Measurements from ENCODE around the gene JADE2. TPM values are rescaled to one million over a fixed set of nuclear protein-coding genes. Genes with fewer than 3 reads are reported as not detected.

JADE2 gene
- total RNA-seq, 1 donor from 2014 or later: 70.2 TPM

DNA sequence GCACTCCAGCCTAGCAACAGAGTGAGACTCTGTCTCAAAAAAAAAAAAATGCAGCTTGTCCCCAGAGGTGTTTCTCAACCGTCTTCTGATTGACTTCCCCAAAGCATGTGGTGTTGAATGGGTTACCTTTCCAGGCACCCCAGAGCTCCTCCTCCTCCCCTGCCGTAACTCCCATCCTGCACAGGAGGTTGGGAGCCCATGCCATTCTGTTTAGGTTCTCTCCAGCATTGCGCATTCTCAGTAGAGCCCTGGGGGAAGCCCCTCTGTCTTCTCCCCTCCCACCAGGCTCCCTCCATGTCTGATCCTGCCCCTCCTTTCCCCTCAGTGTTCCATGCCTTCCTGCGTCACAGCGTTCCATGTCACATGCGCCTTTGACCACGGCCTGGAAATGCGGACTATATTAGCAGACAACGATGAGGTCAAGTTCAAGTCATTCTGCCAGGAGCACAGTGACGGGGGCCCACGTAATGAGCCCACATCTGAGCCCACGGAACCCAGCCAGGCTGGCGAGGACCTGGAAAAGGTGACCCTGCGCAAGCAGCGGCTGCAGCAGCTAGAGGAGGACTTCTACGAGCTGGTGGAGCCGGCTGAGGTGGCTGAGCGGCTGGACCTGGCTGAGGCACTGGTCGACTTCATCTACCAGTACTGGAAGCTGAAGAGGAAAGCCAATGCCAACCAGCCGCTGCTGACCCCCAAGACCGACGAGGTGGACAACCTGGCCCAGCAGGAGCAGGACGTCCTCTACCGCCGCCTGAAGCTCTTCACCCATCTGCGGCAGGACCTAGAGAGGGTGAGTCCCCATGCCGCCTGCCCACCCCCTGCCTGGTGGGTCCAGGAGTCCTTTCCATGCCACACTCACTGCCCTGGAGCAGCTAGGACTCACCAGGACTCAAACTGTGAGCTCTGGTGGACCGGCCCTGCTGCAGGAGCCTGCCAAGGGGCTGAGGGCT, 40.6 kb downstream of the JADE2 start:
- peaks cover 24% of the 10 kb centered on the region for H3K4me1 Mint-ChIP-seq (ENCODE audit: low read depth)
- no peaks in the 10 kb centered on the region for H3K27me3 Mint-ChIP-seq (ENCODE audit: insufficient read depth)
- no peak for DNase-seq (ENCODE audit: low spot score)
- intact Hi-C loops (cut with micrococcal nuclease): no loop called here
- no peak overlapping the region for H3K4me3 Mint-ChIP-seq
- no peak overlapping the region for H3K27ac Mint-ChIP-seq
- peaks cover 52% of the 10 kb centered on the region for H3K36me3 Mint-ChIP-seq (ENCODE audit: low read depth)
- H3K9me3 Mint-ChIP-seq: no peaks in the 10 kb centered on the region

DNA sequence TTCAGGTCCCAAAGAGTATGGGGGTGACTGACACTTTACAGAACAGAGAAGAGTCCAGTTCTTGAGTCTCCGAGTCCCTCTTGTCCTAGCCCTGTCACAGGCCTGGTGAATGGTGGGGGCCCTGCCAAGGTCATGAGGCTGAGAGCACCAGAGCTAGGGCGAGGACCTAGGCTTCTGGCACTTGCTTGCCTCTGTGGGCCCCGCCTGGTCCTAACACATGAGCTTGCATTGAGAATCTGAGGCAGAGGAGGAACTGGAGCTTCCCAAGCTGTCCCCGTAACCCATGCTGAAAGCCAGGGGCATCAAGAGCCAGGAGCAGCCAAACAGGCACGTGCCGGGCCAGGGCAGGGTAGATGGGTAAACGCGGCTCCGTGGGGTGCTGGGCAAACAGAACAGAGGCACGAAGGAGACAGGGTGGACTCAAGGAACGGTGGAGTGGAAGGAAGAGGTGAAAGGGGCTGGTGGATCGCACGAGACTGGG, 41.3 kb downstream of the JADE2 start:
- H3K4me1 Mint-ChIP-seq (ENCODE audit: low read depth): peaks cover 24% of the 10 kb centered on the region
- intact Hi-C loops (cut with micrococcal nuclease): no loop called here
- DNase-seq (ENCODE audit: low spot score): no peak
- no peaks in the 10 kb centered on the region for H3K9me3 Mint-ChIP-seq
- peaks cover 45% of the 10 kb centered on the region for H3K36me3 Mint-ChIP-seq (ENCODE audit: low read depth)
- H3K4me3 Mint-ChIP-seq: no peak overlapping the region
- H3K27me3 Mint-ChIP-seq (ENCODE audit: insufficient read depth): no peaks in the 10 kb centered on the region
- H3K27ac Mint-ChIP-seq: no peak overlapping the region

DNA sequence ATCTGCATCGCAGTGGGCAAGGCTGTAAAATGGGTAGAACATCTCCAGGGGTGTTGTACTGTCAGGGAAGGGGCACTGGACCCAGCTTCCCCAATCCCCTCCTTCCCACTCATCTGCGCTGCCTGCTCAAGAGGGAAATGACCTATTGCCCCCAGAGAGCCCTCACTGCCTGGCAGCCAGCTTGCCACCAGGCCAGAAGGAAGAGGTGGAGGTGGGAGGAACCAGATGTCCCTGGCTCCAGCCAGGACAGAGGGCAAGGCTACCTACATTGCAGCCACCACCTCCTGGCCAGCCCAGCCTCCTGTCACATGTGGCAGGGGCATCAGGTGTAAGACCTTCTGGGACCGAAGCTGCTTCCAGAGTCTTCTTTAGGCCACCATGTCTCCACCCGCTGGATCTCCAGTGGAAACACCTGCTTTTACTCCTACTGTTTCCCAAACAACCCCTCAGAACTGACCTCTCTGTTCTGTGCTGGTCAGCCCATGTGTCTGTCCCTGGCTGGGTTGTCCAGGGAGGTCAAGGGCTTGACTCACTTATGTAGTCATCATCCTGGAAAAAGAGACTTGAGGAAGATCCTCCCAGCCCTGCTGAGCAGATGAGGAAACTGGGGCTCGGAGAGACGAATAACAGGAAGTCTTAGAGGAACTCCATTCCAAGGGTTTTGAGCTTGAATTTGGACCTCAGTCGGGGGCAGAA, 42.3 kb downstream of the JADE2 start:
- Mint-ChIP-seq H3K36me3 (ENCODE audit: low read depth) (peaks cover 40% of the 10 kb centered on the region), H3K9me3 (no peaks in the 10 kb centered on the region), H3K4me3 (no peak overlapping the region), H3K4me1 (ENCODE audit: low read depth) (peaks cover 24% of the 10 kb centered on the region), H3K27me3 (ENCODE audit: insufficient read depth) (no peaks in the 10 kb centered on the region), H3K27ac (peak overlapping the region; percentile 29)
- no peak for DNase-seq (ENCODE audit: low spot score)
- intact Hi-C loops (cut with micrococcal nuclease): no loop called here

DNA sequence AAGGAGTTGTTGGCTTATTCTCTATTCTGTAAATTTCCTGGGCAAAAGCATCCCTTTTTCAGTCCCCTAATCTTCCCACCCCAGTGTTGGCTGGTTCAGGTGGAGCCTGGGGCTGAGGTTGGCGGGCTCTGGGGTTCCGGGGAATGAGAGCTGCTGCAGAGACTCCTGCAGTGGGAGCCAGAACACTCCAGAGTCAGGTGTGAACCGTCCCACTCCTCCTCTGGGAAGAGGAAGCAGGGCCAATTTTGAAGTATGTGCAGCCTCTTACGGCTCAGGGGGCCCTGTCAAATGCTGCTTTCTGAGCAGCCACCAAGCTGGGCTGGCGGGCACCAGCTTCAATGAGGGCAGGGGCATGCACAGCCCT, 42.8 kb downstream of the JADE2 start:
- Mint-ChIP-seq H3K36me3 (ENCODE audit: low read depth) (peaks cover 40% of the 10 kb centered on the region), H3K27ac (no peak overlapping the region)

DNA sequence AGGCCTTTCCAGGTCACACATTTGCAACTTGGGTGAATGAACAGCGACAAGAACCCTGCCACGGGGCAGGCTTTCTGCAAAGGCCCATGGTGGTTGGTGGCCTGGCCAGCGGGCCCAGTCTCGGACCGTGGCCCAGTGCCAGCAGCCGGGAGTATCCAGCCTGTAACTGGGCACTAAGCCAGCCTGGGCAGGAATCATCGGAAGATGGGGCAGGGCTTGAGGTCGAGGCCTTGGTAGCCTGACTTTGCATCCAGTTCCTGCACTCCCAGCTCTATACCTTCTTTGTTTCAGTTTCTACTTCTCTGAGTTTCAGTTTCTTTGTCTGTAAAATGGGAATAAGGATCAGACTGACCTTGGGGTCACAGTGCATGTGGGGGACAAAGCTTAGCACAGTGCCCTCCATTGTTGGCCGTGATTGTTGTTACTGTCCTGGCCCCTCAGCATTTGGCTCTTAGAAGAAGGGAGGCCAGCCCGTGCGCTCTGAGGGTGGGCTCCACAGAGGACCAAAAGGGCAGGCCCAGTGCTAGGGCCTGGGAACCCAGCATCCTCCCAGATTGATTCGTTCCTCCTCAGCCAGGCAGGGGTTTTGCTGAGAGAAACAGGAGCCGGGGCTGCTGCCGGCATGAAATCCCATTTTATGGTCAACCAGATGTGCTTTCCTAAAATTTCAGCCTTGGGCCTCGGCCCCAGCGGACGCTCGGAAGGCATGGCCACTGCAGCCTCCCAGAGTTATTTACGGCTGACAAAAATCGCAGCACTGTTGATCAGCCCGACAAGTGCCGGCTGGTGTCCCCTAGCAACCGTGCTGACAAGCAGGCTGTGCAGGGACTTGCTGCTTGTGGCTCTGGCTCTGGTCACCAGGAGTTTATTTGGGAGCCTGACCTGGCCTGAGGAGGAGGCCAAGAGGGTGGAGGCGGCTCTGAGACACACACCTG, 43.6 kb downstream of the JADE2 start:
- peaks cover 36% of the 10 kb centered on the region for H3K36me3 Mint-ChIP-seq (ENCODE audit: low read depth)
- peaks cover 24% of the 10 kb centered on the region for H3K4me1 Mint-ChIP-seq (ENCODE audit: low read depth)
- no peak for DNase-seq (ENCODE audit: low spot score)

More for the DNA sequence above, 42.8 kb downstream of the JADE2 start:
- DNase-seq (ENCODE audit: low spot score): no peak
- Mint-ChIP-seq H3K27me3 (ENCODE audit: insufficient read depth) (no peaks in the 10 kb centered on the region), H3K9me3 (no peaks in the 10 kb centered on the region), H3K4me1 (ENCODE audit: low read depth) (peaks cover 24% of the 10 kb centered on the region), H3K4me3 (no peak overlapping the region)
- intact Hi-C loops (cut with micrococcal nuclease): no loop called here

DNA sequence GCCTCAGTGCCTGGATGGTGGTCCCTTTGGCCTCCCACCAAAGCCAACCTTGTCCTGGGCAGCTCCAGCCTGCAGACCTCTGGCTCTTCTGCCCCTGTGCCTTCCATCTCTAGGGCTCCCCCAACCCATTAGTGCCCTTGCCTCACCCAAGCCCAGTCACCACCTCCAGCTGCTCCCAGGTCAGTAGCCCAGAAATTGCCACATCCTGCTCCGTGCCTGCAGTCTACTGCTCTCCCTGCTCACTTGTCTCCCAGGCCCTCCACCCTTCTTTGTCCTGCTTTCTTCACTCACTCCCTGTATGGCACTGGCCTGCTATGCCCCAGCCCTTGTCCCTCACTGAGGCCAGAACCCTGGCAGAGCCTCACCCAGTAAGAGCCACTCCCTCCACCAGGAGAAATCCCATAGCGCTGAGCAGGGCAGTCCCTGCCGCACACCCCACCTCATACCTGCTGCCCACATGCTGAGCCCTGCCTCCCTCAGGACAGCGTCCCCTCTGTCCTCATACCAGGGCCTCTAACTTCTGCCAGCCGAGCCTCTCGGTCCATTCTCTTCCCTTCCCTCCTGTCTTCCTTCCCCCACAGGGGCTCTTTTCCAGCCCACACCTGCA, 44.4 kb downstream of the JADE2 start:
- Mint-ChIP-seq H3K27me3 (ENCODE audit: insufficient read depth) (no peaks in the 10 kb centered on the region), H3K4me1 (ENCODE audit: low read depth) (peaks cover 24% of the 10 kb centered on the region), H3K9me3 (no peaks in the 10 kb centered on the region), H3K36me3 (ENCODE audit: low read depth) (peaks cover 37% of the 10 kb centered on the region), H3K27ac (peak overlapping the region; percentile 62), H3K4me3 (no peak overlapping the region)
- no peak for DNase-seq (ENCODE audit: low spot score)
- intact Hi-C loops (cut with micrococcal nuclease): no loop called here

More for the DNA sequence above, 43.6 kb downstream of the JADE2 start:
- Mint-ChIP-seq H3K4me3 (no peak overlapping the region), H3K27me3 (ENCODE audit: insufficient read depth) (no peaks in the 10 kb centered on the region), H3K27ac (peak overlapping the region; percentile 75), H3K9me3 (no peaks in the 10 kb centered on the region)
- intact Hi-C loops (cut with micrococcal nuclease): no loop called here

DNA sequence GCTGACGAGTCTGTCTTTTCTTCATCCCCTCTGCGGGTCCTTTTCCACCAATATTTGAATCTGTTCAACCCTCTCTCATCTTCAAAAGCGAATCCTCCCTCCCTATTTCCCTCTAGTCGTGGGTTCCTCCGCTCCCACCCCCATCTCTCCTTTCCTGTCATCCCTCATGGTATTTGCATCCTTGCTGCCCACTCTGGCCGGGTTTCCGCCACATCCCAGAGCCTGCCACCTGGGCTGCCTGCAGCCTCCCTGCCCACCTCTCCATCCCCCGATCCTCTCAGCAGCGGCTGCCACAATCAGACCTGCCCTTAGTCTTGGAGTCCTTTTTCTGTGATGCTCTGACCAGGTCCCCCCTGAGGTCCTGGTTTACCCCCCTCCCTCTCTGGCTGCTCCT, 44.9 kb downstream of the JADE2 start:
- intact Hi-C loops (cut with micrococcal nuclease): no loop called here
- peak overlapping the region; percentile 62 for H3K27ac Mint-ChIP-seq
- H3K4me3 Mint-ChIP-seq: no peak overlapping the region
- DNase-seq (ENCODE audit: low spot score): no peak
- peaks cover 37% of the 10 kb centered on the region for H3K36me3 Mint-ChIP-seq (ENCODE audit: low read depth)
- peaks cover 24% of the 10 kb centered on the region for H3K4me1 Mint-ChIP-seq (ENCODE audit: low read depth)
- H3K9me3 Mint-ChIP-seq: no peaks in the 10 kb centered on the region
- no peaks in the 10 kb centered on the region for H3K27me3 Mint-ChIP-seq (ENCODE audit: insufficient read depth)

DNA sequence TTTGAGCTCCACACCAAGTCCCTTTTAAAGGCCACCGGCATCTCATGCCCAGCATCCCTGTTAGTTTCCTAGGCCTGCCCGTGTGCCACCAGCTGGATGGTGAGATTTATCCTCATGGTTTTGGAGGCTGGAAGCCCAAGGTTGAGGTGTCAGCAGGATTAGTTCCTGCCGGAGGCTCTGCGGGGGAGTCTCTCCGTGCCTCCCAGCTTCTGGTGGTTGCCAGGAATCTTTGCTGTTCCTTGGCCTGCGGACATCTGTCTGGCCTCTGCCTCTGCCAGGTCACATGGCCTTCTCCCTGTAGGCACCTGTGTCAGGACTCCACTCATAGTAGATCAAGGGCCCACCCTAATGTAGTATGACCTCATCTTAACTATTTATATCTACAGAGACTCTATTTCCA, 45.4 kb downstream of the JADE2 start:
- peak overlapping the region; percentile 62 for H3K27ac Mint-ChIP-seq
- no peak overlapping the region for H3K4me3 Mint-ChIP-seq
- DNase-seq (ENCODE audit: low spot score): no peak
- H3K27me3 Mint-ChIP-seq (ENCODE audit: insufficient read depth): no peaks in the 10 kb centered on the region
- peaks cover 24% of the 10 kb centered on the region for H3K4me1 Mint-ChIP-seq (ENCODE audit: low read depth)
- intact Hi-C loops (cut with micrococcal nuclease): no loop called here
- H3K36me3 Mint-ChIP-seq (ENCODE audit: low read depth): peaks cover 37% of the 10 kb centered on the region
- H3K9me3 Mint-ChIP-seq: no peaks in the 10 kb centered on the region

DNA sequence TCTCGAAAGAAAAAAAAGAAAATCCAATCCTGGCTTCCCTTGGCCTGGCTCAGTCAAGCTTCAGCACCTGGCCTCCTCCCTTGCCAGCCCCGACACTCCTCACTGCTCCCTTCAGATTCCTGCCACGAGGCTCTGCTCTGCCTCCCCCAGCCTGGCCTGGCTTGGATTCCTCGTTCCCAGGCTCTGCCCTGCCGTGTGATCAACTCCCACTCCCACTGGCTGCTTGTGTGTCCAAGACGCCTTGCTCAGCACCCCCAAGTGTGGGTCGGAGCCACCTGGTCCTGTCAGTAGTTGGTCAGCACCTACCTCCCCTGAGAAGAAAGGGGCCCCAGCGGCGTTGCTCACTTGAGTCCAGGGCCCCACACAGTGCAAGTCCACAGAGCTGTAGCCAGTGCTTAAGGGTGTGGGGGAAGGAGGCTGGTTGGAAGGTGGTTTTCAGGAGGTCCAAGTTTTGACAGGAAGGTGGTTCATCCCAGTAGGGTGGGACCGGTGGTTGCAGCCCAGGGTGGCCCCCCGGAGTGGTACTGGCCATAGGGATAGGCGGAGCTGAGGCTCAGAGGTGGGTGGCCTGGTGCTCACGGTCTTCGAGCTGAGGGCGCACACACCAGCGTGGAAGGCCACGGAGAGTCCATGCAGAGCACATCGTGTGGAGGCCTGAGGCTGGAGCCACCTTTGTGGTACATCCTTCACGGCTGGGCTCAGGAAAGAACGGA, 46.4 kb downstream of the JADE2 start:
- Mint-ChIP-seq H3K27me3 (ENCODE audit: insufficient read depth) (no peaks in the 10 kb centered on the region), H3K4me1 (ENCODE audit: low read depth) (peaks cover 24% of the 10 kb centered on the region), H3K4me3 (no peak overlapping the region), H3K9me3 (no peaks in the 10 kb centered on the region), H3K36me3 (ENCODE audit: low read depth) (peaks cover 36% of the 10 kb centered on the region), H3K27ac (no peak overlapping the region)
- DNase-seq (ENCODE audit: low spot score): no peak
- intact Hi-C loops (cut with micrococcal nuclease): no loop called here

DNA sequence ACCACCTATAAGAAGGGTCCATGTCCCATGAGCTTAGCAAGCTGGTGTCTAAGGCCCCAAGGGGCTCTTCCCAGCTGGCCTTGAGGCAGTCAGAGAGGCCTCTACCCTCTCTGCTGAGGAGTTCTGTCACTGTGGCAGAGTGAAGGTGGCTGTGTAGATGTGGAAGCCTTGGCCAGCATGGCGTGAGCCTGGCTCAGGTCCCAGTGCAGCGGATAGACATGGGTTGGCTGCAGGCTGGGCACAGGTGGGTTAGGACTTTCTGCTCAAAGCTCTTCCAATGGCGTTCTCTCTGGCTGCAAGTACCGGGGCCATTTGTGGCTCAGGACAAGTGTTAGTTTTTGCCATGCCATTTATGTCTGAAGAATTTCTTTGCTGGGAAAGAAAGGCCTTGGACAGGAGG, 47.3 kb downstream of the JADE2 start:
- H3K36me3 Mint-ChIP-seq (ENCODE audit: low read depth): peaks cover 37% of the 10 kb centered on the region
- no peaks in the 10 kb centered on the region for H3K27me3 Mint-ChIP-seq (ENCODE audit: insufficient read depth)
- no peak overlapping the region for H3K4me3 Mint-ChIP-seq
- no peak for DNase-seq (ENCODE audit: low spot score)
- no peaks in the 10 kb centered on the region for H3K9me3 Mint-ChIP-seq
- H3K4me1 Mint-ChIP-seq (ENCODE audit: low read depth): peaks cover 21% of the 10 kb centered on the region
- intact Hi-C loops (cut with micrococcal nuclease): no loop called here
- H3K27ac Mint-ChIP-seq: no peak overlapping the region

DNA sequence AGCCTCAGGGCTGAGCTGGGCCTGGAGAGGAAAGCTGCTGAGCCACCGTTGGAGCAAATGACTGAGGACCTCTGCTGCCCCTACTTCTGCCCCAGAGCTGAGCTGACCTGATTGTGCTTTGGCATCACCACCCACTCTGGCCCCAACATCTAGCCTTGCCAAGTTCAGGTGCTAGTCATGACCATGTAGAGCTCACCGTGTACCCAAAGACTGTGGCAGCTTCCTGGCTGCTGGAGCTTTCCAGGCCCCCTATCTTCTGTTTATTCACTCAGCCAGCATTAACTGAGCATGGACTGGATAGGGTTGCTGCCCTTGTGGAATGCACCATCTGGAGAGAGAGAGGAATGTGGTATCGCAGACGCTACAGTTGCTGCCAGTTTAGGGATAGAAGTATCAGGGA, 49.1 kb downstream of the JADE2 start:
- H3K27ac Mint-ChIP-seq: no peak overlapping the region
- DNase-seq (ENCODE audit: low spot score): no peak
- H3K36me3 Mint-ChIP-seq (ENCODE audit: low read depth): peaks cover 43% of the 10 kb centered on the region
- no peak overlapping the region for H3K4me3 Mint-ChIP-seq
- no peaks in the 10 kb centered on the region for H3K27me3 Mint-ChIP-seq (ENCODE audit: insufficient read depth)
- peaks cover 8% of the 10 kb centered on the region for H3K4me1 Mint-ChIP-seq (ENCODE audit: low read depth)
- intact Hi-C loops (cut with micrococcal nuclease): no loop called here
- H3K9me3 Mint-ChIP-seq: no peaks in the 10 kb centered on the region

DNA sequence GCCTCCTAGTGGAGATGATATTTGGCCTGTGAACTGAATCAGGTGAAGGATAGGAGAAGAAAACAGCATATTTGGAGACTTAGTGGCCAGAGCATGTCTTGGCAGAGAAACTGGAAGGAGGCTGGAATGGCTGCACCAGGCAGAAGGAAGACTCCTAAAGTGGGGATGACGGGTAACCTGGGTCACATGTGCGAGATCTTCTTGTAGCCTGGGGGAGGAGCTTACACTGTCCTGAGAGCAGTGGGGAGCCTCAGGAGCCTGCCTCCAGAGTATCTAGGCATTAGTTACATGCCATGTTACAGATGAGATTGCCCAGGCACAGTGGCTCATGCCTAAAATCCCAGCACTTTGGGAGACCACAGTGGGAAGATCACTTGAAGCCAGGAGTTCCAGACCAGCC, 49.8 kb downstream of the JADE2 start:
- no peak for DNase-seq (ENCODE audit: low spot score)
- Mint-ChIP-seq H3K4me1 (ENCODE audit: low read depth) (peaks cover 1% of the 10 kb centered on the region), H3K27me3 (ENCODE audit: insufficient read depth) (no peaks in the 10 kb centered on the region), H3K27ac (no peak overlapping the region), H3K9me3 (no peaks in the 10 kb centered on the region), H3K36me3 (ENCODE audit: low read depth) (peaks cover 36% of the 10 kb centered on the region), H3K4me3 (no peak overlapping the region)
- intact Hi-C loops (cut with micrococcal nuclease): no loop called here

Measured in activated T-helper 1 cell treated with anti-CD3 and anti-CD28 coated beads, Interleukin-12 subunit alpha, Interleukin-12 subunit beta, Interleukin-2, Interleukin-4 antibody, amounts not matched to agents 30 ng/mL and 10 ng/mL and 1 ng/mL, durations not matched to agents 14 hours and 24 hours and 36 hours (primary cell).